ENCODE results near the gene NFATC2IP.
"Not testable (repeated sequence)": the region's sequence is repeated elsewhere in the genome, so short reads cannot be mapped to it uniquely, and the experiment has no call there.

Gene NFATC2IP

DNA sequence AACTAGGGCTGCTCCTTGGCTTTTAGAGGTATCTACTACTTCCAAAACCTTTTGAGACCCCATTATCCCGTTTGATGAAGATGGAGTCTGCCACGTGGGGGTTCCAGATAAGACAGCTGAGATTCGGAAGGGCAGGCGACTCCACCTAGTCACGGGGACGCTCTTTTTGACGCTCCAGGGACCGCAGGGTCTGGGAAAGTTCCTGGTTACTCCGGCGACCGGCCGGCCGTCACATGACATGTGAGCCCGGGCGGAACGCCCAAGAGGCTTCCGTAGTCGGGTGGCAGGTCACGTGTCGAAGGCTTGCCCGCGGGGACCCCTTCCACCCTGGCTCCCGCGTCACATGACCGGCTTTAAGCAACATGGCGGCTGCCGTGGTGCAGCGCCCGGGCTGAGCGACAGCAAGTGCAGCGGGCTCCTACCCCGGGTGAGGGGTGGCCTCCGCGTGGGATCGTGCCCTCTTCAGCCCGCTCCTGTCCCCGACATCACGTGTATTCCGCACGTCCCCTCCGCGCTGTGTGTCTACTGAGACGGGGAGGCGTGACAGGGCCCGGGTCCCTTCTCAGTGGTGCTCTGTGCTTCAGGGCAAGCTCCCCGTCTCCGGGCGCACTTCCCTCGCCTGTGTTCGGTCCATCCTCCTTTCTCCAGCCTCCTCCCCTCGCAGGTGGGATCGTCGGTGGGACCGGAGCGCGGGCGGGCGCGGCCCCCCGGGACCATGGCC is 23.9 kb downstream of the NFATC2IP start, which contains the start of gene SPNS1:
TSS of gene SPNS1 (plus strand) at position 342 of the 721 bp plus-strand sequence. CDS start at position 716, 374 bp downstream.
- peak; percentile 96 for DNase-seq

DNA sequence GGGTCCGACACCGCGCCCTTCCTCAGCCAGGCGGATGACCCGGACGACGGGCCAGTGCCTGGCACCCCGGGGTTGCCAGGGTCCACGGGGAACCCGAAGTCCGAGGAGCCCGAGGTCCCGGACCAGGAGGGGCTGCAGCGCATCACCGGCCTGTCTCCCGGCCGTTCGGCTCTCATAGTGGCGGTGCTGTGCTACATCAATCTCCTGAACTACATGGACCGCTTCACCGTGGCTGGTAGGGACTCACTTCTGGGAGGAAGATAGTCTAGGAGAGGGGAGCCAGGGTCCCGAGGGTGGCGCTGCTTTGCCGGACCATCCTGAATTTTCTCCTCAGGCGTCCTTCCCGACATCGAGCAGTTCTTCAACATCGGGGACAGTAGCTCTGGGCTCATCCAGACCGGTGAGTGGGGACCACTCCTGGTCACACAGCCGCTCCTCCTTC is 24.4 kb downstream of the NFATC2IP start:
- DNase-seq: no peak

DNA sequence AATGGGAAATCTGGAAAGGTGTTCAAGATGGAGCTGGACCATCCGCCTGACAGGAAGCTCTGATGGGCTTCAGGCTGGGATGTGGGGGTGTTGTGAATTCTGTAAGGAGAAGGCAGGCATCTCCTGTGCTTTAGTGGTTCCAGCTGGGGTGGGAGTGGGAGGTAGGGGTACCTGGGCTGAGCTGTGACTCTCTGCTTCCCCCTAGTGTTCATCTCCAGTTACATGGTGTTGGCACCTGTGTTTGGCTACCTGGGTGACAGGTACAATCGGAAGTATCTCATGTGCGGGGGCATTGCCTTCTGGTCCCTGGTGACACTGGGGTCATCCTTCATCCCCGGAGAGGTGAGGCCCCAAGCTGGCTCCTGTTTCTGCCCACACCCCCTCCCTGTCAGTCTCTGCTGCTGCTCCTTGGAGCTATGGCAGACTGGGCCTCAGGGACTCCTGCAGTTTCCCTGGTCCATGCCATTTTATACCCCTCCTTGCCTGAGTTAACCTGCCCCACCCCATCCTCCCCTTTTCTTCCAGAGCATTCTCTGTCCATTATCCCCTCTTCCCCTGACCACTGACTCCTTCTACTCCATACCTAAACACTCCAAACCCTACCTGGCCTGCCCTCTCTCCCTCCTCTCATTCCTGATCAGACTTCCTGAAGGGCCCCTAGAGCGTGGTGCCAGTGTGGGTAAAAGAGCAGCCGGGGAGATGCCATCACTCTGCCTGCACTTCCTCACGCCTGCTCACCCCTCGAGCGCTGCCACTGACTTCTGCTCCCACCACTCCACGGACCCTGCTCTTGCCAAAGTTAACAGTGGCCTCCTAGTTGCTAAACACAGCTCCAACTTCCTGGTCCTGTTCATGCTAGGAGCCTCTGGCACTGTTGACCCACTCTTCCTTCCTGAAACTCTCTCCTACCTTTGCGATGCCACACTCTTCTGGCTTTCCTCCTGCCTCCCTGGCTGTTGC is 27.2 kb downstream of the NFATC2IP start:
- no peak for DNase-seq

DNA sequence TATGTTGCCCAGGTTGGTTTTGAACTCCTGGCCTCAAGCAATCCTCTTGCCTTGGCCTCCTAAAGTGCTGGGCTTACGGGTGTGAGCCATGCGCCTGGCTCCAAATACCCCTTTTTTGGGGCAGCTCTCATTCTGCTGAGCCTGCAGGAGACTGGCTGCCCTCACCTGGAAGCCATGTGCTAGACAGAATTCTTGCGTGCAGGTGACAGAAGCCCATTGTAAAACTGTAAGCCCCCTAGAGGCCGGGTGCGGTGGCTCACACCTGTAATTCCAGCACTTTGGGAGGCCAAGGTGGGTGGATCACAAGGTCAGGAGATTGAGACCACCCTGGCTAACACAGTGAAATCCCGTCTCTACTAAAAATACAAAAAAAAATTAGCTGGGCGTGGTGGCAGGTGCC is 29.6 kb downstream of the NFATC2IP start:
- DNase-seq: not testable (repeated sequence)

DNA sequence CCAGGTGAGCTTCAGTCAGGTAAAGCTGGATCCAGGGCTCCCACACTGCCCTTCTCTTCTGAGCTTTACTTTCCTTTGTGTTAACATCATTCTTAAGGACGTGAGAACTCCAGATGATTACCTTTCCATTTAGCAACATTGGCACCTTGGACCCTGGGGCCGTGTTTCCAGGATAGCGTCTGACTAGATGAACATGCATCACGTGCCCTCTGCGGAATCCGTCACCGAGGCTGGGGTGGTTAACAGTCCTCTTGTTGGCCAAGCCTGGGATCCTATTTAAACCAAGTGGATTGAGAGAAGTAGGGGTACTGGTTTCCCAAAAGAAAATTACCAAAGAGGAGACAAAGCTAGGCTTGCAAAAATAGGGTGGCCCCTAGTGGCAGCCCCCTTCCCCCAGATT is 30.2 kb downstream of the NFATC2IP start:
- no peak for DNase-seq

DNA sequence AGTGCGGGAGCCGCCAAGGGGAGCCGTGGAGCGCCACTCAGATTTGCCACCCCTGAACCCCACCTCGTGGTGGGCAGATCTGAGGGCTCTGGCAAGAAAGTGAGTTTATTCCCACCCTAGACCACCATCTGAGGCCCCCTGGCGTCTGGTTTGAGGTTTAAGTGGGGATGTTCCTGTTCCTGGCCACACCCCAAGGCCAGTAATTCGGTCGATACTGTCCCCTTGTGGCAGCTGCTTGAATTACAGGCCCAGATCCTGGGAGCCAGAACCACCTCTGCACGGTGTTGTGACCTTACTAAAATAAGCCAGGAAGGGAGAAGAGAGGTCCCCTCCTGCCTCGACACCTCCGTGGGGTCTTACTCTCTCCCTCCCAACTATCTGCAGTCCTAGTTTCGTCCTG is 30.8 kb downstream of the NFATC2IP start:
- peak; percentile 70 for DNase-seq

DNA sequence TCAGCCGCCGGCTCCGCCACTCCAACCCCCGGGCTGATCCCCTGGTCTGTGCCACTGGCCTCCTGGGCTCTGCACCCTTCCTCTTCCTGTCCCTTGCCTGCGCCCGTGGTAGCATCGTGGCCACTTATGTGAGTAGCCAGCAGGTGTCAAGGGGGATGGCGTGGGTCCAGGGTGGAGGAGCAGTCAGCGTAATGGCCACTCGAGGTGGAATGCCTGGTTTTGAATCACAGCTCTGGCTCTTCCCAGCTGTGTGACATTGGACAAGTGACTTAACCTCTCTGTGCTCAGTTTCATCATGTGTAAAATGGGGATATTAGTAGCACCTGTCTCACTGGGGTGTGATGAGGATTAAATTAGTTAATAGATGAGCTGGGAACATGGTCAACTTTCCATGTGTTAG is 31.7 kb downstream of the NFATC2IP start:
- DNase-seq: no peak

DNA sequence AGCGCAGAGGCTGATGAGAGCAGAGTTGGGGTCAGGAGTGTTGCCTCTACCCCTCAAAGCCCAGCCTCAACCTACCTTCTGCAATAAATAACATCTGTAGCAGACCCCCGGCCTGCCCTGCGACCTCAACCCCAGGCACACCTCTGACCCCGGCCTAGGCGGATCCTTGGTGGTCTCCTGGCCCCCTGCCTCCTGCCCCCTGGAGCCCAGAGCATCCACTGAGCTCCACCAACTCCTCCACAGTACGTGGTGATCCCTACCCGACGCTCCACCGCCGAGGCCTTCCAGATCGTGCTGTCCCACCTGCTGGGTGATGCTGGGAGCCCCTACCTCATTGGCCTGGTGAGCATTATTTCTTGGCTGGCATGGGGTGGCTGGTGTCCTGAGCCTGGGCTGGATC is 32.2 kb downstream of the NFATC2IP start:
- DNase-seq: no peak

DNA sequence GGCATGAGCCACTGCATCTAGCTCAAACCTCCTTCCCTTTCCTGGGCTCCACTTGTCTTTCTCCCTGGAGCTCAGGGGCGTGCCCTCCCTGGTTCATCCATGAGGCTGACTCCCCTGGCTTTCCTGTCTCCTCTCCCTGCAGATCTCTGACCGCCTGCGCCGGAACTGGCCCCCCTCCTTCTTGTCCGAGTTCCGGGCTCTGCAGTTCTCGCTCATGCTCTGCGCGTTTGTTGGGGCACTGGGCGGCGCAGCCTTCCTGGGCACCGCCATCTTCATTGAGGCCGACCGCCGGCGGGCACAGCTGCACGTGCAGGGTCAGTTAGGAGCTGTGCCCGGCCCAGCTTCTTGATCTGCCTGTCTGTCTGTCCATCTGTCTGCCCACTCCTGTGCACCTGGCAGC is 32.9 kb downstream of the NFATC2IP start:
- DNase-seq: no peak

DNA sequence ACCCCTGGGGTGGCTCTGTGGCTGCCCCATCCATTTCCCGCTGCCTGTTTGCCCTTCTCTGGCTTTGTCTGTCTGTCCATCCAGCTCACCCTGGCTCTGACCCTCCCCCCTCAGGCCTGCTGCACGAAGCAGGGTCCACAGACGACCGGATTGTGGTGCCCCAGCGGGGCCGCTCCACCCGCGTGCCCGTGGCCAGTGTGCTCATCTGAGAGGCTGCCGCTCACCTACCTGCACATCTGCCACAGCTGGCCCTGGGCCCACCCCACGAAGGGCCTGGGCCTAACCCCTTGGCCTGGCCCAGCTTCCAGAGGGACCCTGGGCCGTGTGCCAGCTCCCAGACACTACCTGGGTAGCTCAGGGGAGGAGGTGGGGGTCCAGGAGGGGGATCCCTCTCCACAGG is 33.4 kb downstream of the NFATC2IP start:
- no peak for DNase-seq

DNA sequence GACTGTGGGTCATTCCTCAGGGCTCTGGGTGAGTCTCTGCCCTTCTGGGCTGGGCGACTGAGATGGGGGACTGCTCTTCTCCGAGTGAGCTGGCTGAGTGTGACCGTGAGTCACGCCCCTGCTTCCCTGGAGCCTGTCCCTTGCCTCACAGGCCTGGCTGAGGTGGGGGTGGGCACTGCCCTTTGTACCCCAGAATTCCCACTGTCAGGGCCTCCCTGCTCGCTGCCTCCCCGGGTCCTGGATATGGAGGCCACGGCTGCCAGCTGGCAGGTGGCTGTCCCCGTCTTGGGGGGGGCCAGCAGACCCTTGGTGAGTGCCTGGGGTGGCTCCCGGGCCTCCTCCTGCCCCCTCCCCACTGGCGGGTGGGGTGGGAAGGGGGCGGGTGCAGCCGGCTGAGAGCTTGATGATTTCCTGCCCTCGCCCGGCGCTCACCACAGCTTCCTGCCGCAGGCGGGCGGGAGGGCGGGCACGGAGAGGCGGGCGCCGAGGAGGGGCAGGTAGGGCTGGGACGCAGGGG is 33.9 kb downstream of the NFATC2IP start, which contains the start of gene LAT:
TSS of gene LAT (plus strand) at position 434 of the 517 bp plus-strand sequence. CDS start 366 bp downstream, outside the sequence.
- DNase-seq: peak; percentile 78

DNA sequence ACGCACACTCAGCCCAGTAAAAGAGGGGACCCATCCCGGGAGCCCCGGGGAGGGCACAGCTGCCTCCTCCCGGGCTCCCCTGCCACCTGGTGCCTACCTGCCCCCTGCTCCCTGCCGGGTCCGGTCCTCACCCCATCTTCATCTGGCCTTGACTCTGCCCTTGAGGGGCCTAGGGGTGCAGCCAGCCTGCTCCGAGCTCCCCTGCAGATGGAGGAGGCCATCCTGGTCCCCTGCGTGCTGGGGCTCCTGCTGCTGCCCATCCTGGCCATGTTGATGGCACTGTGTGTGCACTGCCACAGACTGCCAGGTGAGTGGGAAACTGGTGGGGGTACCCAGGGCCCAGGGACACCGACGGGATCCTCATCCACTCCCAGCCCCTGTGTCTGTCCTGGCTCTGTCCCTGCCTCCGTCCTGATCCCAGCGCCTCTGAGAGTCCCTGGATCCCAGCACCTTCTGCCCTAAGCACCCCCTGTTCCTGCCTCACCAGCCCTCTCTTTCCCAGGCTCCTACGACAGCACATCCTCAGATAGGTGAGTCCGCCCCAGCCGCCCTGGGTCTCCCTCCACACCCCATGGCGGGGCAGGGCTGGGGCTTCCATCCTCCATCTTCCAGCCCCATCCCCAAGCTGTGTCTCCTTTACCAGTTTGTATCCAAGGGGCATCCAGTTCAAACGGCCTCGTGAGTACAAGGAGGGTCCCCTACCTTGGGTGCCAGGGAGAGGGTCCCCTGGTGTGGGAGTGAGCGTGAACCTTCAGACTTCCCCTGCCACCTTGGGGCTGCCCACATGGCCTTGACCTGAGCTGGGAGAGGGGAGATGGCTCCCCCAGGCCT is 34.7 kb downstream of the NFATC2IP start:
- no peak for DNase-seq

DNA sequence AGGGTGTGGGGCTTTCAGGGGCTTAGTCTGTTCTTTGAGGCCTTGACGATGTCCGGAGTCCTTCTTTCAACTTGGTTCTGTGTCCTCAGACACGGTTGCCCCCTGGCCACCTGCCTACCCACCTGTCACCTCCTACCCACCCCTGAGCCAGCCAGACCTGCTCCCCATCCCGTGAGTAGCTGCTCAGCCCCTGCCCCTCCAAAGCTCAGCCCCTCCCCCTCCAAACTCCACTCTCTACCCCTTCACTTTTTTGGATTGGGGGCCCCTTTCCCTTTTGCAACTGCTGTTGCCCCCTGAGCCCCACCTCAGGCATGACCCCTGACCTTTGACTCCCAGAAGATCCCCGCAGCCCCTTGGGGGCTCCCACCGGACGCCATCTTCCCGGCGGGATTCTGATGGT is 35.3 kb downstream of the NFATC2IP start:
- no peak for DNase-seq

DNA sequence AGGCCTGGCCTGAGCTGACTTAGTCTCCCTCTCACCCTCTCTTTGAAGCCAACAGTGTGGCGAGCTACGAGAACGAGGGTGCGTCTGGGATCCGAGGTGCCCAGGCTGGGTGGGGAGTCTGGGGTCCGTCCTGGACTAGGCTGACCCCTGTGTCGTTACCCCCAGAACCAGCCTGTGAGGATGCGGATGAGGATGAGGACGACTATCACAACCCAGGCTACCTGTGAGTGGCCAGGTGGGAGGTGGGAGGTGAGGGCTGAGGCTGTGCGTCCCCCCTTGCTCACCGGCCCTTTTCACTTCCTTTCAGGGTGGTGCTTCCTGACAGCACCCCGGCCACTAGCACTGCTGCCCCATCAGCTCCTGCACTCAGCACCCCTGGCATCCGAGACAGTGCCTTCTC is 35.8 kb downstream of the NFATC2IP start:
- DNase-seq: no peak

DNA sequence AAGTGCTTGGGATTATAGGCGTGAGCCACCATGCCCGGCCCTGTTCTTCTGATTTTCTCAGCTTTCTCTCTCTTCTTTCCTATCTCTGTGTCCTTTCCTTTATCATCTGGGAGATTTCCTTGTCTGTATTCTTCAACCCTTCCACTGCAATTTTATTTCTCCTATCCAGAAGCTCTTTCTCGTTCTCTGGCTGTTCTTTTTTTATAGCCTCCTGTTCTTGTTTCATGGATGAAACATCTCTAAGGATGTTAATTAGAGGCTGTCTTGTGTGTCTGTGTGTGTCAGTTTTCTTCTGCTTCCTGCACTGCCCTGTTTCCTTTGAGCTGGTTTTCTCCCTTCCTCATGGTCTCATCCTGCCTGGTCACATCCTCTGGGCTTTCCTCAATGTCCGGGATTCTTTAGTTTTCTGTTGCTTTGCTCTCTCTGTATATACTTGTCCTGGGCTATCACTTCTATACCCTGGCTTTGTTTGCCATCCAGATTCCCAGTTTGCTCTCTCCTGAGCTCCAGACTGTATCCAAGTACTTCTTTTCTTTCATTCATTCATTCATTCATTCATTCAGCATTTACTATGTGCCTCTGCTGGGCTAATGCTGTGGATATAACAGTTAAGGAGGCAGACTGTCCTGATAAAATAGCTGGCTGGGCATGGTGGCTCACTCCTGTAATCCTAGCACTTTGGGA is 36.6 kb downstream of the NFATC2IP start:
- DNase-seq: no peak

DNA sequence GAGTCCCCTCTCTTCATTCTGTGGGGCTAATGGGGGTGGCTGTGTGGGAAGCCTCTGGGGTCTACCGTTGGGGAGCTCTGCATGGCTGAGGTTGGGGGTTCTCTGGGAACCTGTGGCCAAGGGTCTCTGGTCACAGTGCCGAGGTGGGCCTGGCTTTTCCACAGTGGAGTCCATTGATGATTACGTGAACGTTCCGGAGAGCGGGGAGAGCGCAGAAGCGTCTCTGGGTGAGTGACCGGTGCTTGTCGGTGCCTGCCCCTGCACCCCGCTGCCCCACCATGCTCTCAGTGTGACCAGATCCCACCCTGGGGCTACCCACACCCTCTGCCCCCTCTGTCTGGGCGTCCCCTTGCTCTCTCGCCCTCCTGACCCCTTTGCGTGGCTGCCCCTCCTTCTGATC is 38.6 kb downstream of the NFATC2IP start:
- no peak for DNase-seq

DNA sequence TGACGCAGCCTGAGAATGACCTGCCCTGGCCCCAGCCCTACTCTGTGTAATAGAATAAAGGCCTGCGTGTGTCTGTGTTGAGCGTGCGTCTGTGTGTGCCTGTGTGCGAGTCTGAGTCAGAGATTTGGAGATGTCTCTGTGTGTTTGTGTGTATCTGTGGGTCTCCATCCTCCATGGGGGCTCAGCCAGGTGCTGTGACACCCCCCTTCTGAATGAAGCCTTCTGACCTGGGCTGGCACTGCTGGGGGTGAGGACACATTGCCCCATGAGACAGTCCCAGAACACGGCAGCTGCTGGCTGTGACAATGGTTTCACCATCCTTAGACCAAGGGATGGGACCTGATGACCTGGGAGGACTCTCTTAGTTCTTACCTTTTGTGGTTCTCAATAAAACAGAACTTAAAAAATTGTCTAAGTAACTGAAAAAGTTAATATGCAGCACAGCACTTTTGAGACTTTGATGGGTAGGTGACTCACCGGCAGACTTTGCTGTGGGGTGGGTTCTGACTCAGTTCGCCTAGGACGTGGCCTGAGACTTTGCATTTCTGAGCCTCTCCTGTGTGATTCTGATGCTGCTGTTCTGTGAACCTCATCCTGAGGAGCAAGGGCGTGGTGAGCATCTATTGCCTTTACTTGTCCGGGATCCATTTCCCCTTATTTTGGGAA is 39.8 kb downstream of the NFATC2IP start:
- DNase-seq: no peak

DNA sequence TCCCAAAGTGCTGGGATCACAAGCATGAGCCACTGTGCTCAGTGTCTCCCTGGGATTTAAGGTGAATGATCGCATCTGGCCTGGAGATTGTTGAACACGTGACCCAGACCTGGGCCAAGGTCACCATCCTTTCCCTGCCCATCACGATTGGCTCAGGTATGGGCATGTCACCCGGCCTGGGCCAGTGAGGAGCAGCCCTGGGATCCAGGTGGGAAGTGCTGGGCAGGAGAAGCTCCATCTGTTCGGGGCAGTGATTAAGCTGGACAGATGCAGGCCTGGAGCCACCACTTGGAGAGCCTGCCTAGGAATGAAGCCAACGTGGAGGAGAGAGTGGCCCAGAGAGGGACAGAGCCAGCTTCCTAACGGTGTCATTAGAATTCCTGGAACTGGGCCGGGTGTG is 41.0 kb downstream of the NFATC2IP start:
- DNase-seq: no peak

DNA sequence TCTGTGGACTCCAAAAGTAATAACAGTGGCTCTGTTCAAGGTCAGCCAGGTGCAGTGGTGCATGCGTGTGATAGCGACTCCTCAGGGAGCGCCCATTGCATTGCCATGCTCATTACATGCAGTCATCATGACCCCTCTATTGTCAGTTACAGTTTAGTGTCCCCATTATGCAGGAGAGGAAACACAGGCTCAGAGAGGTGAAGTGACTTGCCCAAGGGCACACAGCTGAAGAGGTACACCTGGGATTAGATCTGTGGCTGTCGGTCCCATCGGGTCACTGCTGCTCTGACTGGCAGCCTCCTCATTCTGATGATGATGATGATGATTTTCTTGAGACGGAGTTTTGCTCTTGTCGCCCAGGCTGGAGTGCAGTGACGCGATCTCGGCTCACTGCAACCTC is 41.8 kb downstream of the NFATC2IP start:
- no peak for DNase-seq

DNA sequence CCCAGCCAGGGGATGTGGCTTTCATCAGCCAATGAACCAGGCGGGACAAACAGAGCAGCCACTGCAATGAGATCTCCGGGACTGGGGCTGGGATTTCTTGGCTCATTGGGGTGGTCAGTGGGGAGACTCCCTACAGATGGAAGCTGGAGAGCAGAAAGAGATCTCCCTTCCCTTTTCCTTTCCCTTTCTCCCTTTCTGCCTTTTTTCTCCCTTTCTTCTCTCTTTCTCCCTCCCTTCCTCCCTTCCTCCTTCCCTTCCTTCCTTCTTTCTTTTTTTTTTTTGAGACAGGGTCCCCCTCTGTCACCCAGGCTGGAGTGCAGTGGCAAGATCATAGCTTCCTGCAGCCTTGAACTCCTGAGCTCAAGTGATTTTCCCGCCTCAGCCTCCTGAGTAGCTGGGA is 48.1 kb downstream of the NFATC2IP start:
- no peak for DNase-seq

DNA sequence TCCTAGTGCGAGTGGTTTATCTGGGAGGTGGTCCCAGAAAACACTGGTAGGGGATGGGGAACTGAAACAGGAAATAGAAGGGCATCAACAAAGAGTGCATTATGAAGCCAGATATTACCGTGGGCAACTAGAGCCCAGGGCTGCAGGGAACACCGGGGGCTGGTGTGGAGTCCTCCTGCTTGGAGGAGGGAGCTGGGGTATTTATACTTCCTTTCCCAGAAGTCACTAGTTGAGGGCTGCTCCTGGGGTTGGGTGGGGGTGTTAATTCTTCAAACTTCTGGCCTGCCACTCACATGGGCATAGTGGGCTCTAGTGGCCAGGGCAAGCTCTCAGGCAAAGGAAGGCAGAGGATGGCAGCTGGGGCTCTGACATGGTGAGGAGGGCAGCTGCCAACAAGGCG is 48.8 kb downstream of the NFATC2IP start:
- DNase-seq: no peak

All from hematopoietic multipotent progenitor cell treated with erythropoietin and hydrocortisone succinate and interleukin-3 and kit ligand, for 8 days (in vitro differentiated cells).